CD4-positive, CD25-positive, alpha-beta regulatory T cell (primary cell): ENCODE data around the gene GSTCD. TPM values are rescaled to one million over a fixed set of nuclear protein-coding genes. Genes with fewer than 3 reads are reported as not detected.
"Not testable (repeated sequence)": the region's sequence is repeated elsewhere in the genome, so short reads cannot be mapped to it uniquely, and the experiment has no call there.

ENCODE experiments used
- ATAC-seq, 2 donors: fragments of 150-1000 bp; cut with Tn5 transposase; one replicate each; pipeline ENCODE4 v1.10.0; 2021; ENCODE audit warnings: low read depth in 2 of 2, moderate number of reproducible peaks in 2 of 2, moderate library complexity in 1 of 2
- DNase-seq, 3 donors: peaks; one replicate each; pipeline versions ENCODE4 v3.0.0 to v3.0.0-alpha.2; 2012 to 2022; ENCODE audit warnings: mixed read lengths in 1 of 3
- H3K27ac ChIP-seq: one replicate; pipeline ENCODE4 v1.7.0; 2013; ENCODE audit warnings: mild to moderate bottlenecking, low read length; ENCODE audit not compliant: insufficient read depth, poor library complexity, severe bottlenecking
- H3K27me3 ChIP-seq: one replicate; pipeline ENCODE4 v1.7.0; 2013; ENCODE audit warnings: low read length; ENCODE audit not compliant: control insufficient read depth, insufficient read depth
- H3K36me3 ChIP-seq: one replicate; pipeline ENCODE4 v1.7.0; 2013; ENCODE audit warnings: mild to moderate bottlenecking, low read length, moderate library complexity; ENCODE audit not compliant: control insufficient read depth, insufficient read depth
- H3K4me1 ChIP-seq: 2 replicates; pipeline ENCODE4 v1.7.0; 2013; ENCODE audit warnings: mild to moderate bottlenecking, low read length; ENCODE audit not compliant: insufficient read depth, control insufficient read depth, poor library complexity, severe bottlenecking
- H3K4me3 ChIP-seq: one replicate; pipeline ENCODE4 v1.7.0; 2013; ENCODE audit warnings: low read depth, mild to moderate bottlenecking, low read length, moderate library complexity
- H3K9me3 ChIP-seq, 2 experiments: 1 replicate in 1 of 2; 2 replicates in 1 of 2; pipeline ENCODE4 v1.7.0; 2013; ENCODE audit warnings: low read length in 2 of 2, mild to moderate bottlenecking in 1 of 2, moderate library complexity in 1 of 2; ENCODE audit not compliant: control insufficient read depth in 2 of 2
- H3K27ac Mint-ChIP-seq, 3 donors: one replicate each; pipeline ENCODE4 v1.8.0; 2020 to 2022; ENCODE audit warnings: mild to moderate bottlenecking in 3 of 3, mixed read lengths in 3 of 3, moderate library complexity in 2 of 3
- H3K27me3 Mint-ChIP-seq: one replicate; pipeline ENCODE4 v1.8.0; 2022; ENCODE audit warnings: mild to moderate bottlenecking, mixed read lengths
- H3K36me3 Mint-ChIP-seq: one replicate; pipeline ENCODE4 v1.8.0; 2020; ENCODE audit warnings: mixed read lengths
- H3K4me1 Mint-ChIP-seq, 4 donors: one replicate each; pipeline ENCODE4 v1.8.0; 2020 to 2022; ENCODE audit warnings: mixed read lengths in 4 of 4, mild to moderate bottlenecking in 1 of 4
- H3K4me3 Mint-ChIP-seq, 4 donors: one replicate each; pipeline ENCODE4 v1.8.0; 2020 to 2022; ENCODE audit warnings: mild to moderate bottlenecking in 4 of 4, mixed read lengths in 4 of 4, moderate library complexity in 3 of 4
- H3K9me3 Mint-ChIP-seq, 7 donors: one replicate each; pipeline ENCODE4 v1.8.0; 2020 to 2022; ENCODE audit warnings: mixed read lengths in 7 of 7, mild to moderate bottlenecking in 3 of 7, moderate library complexity in 2 of 7
- polyA plus RNA-seq, 4 donors: library from polyadenylated mRNA; unstranded; fragments of 300-500 nt; fragmentation: Illumina TruSeq; gene quantifications; one replicate each; pipeline ENCODE4 v1.2.3, GENCODE V29; 2021
- total RNA-seq: library from RNA; stranded (reverse); gene quantifications from one replicate; pipeline ENCODE4 v1.2.3, GENCODE V29; 2022

Gene GSTCD
- total and polyA plus RNA-seq, 5 donors from 2014 or later = 1.6 to 4.4 (median 2.5) TPM

DNA sequence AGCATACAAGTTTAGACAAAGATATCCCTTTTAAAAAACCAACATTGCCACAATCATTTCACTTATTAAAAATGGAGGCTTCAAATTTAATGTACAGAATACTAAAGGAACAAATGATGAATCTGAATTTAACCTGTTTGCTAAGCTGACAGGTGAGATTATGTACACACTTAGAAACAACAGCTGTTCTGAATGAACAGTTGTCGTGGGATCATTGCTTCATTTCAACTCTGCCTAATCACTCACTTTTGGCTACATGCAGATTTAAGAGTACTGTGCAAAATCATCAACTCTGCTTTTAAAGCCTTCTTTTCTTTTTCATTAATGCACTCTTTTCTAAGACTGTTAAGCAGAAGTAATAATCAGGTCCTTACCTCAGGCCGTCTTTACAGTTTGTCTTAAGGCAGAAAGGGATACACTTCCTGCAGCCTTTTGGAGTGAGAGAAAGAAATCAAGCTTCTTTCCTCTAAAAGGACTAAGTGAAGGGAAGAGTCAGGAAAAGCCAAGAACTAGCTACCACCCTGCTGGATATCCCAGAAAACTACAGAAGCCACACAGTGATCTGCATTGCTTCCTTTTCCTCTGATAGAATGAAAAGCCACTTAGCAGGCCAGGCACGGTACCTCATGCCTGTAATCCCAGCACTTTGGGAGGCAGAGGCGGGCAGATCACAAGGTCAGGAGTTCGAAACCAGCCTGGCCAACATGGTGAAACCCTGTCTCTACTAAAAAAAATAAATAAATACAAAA lies 132.0 kb downstream of the GSTCD start:
- no peak overlapping the region for H3K4me3 Mint-ChIP-seq
- H3K4me3 ChIP-seq = no peak overlapping the region
- no peak for DNase-seq
- H3K9me3 ChIP-seq = no peaks in the 10 kb centered on the region
- no peaks in the 10 kb centered on the region for H3K36me3 ChIP-seq
- H3K27ac ChIP-seq = no peak overlapping the region
- no peaks in the 10 kb centered on the region for H3K27me3 Mint-ChIP-seq
- no peaks in the 10 kb centered on the region for H3K4me1 ChIP-seq
- H3K27me3 ChIP-seq = no peaks in the 10 kb centered on the region
- H3K27ac Mint-ChIP-seq = no peak overlapping the region
- H3K4me1 Mint-ChIP-seq = no peaks in the 10 kb centered on the region
- H3K36me3 Mint-ChIP-seq = peaks cover 46% of the 10 kb centered on the region
- ATAC-seq = no peak
- H3K9me3 Mint-ChIP-seq = peaks cover 0 to 5% (median 0%) of the 10 kb centered on the region in 7 donors

DNA sequence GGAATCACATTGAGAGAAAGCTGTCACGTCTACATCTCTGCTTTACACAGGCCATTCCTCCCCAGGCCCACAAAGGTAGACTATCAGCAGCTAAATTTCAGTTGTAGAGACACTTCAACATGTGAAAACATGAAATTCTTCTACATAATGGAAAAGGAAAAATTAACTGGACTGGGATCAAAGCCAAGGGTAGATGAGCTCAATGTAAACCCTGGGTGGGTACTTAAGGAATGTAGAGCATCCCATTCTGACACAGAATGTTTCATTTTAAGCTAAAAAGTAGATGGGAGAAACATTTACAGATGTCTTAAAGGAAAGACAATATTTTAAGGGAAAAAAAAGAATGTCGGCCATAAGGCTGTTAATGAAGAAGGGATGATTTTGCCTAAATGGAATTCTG lies 135.4 kb downstream of the GSTCD start:
- no peak overlapping the region for H3K27ac ChIP-seq
- Mint-ChIP-seq H3K9me3 (peaks cover 0 to 2% (median 0%) of the 10 kb centered on the region in 7 donors), H3K27me3 (no peaks in the 10 kb centered on the region), H3K4me3 (no peak overlapping the region), H3K27ac (no peak overlapping the region), H3K36me3 (peaks cover 31% of the 10 kb centered on the region), H3K4me1 (no peaks in the 10 kb centered on the region)
- H3K36me3 ChIP-seq = no peaks in the 10 kb centered on the region
- H3K4me1 ChIP-seq = no peaks in the 10 kb centered on the region
- H3K4me3 ChIP-seq = no peak overlapping the region
- no peaks in the 10 kb centered on the region for H3K27me3 ChIP-seq
- no peaks in the 10 kb centered on the region for H3K9me3 ChIP-seq
- DNase-seq = no peak
- no peak for ATAC-seq

DNA sequence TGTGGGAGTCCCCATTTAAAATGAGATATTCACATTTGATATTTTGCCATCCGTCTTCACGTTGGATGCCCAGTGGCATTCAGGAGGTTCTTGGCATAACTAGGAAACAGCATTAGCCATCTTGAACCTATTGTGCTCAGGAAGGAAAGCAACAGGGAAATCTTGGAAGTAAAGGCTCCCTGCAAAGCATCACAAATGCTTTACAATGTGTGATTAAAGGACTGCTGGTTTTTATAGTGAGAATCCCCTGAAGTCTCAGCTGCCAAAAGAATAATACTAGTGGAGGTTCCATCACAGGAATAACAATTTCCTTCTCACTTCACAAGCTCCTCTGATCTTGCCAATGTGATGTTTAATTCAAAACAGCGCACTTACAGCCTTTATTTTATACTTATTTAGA lies 137.0 kb downstream of the GSTCD start:
- H3K4me3 Mint-ChIP-seq = no peak overlapping the region
- Histone ChIP-seq H3K27me3 (no peaks in the 10 kb centered on the region), H3K9me3 (no peaks in the 10 kb centered on the region), H3K27ac (no peak overlapping the region), H3K4me3 (no peak overlapping the region), H3K36me3 (no peaks in the 10 kb centered on the region), H3K4me1 (no peaks in the 10 kb centered on the region)
- no peaks in the 10 kb centered on the region for H3K4me1 Mint-ChIP-seq
- H3K27ac Mint-ChIP-seq = no peak overlapping the region
- ATAC-seq (no peak), DNase-seq (no peak)
- H3K9me3 Mint-ChIP-seq = peaks cover 0 to 2% (median 0%) of the 10 kb centered on the region in 7 donors
- no peaks in the 10 kb centered on the region for H3K27me3 Mint-ChIP-seq
- H3K36me3 Mint-ChIP-seq = peaks cover 19% of the 10 kb centered on the region

DNA sequence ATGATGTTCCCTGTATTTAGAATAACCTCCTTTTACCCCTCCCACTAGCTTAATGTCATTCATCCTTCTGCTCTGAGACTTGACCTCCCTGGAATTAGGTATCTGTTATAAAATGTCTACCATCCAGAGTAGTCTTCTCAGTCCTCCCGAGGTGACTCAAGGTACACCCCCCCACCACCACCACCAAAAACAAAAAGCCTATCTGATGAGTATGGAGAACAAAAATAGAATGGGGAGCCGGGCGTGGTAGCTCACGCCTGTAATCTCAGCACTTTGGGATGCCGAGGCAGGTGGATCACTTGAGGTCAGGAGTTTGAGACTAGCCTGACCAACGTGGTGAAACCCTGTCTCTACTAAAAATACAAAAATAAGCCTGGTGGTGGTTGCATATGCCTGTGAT lies 139.8 kb downstream of the GSTCD start:
- DNase-seq, H3K4me1 ChIP-seq, H3K4me3 Mint-ChIP-seq, H3K27me3 ChIP-seq, H3K9me3 ChIP-seq, ATAC-seq, H3K27ac ChIP-seq, H3K4me3 ChIP-seq, H3K27ac Mint-ChIP-seq, H3K9me3 Mint-ChIP-seq, H3K27me3 Mint-ChIP-seq, H3K36me3 ChIP-seq, H3K4me1 Mint-ChIP-seq: not testable (repeated sequence)
- H3K36me3 Mint-ChIP-seq = peaks cover 14% of the 10 kb centered on the region

DNA sequence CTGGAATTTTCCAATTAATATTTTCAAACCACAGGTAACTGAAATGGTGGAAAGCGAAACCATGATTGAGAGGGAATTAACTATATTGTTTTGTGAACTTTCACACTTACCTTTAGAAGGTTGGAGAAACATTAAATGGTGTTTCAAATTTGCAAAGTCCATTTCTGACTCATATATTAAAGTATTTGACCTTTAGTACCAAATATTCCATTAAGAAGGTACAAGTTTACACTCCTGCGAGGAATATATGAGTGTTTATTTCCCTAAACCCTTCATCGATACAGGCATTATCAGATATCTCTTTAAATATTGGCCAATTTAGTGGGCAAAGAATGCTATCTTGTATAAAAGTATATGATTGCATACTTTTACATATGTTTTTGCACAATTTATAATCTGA lies 142.6 kb downstream of the GSTCD start:
- Histone ChIP-seq H3K9me3 (peaks cover 0 to 5% of the 10 kb centered on the region in 2 experiments), H3K4me3 (no peak overlapping the region), H3K36me3 (no peaks in the 10 kb centered on the region), H3K27me3 (no peaks in the 10 kb centered on the region), H3K4me1 (no peaks in the 10 kb centered on the region), H3K27ac (no peak overlapping the region)
- peaks cover 8% of the 10 kb centered on the region for H3K36me3 Mint-ChIP-seq
- no peaks in the 10 kb centered on the region for H3K27me3 Mint-ChIP-seq
- DNase-seq (no peak), ATAC-seq (no peak)
- H3K27ac Mint-ChIP-seq = no peak overlapping the region
- no peak overlapping the region for H3K4me3 Mint-ChIP-seq
- H3K4me1 Mint-ChIP-seq = no peaks in the 10 kb centered on the region
- peaks cover 3 to 30% (median 12%) of the 10 kb centered on the region in 7 donors for H3K9me3 Mint-ChIP-seq

DNA sequence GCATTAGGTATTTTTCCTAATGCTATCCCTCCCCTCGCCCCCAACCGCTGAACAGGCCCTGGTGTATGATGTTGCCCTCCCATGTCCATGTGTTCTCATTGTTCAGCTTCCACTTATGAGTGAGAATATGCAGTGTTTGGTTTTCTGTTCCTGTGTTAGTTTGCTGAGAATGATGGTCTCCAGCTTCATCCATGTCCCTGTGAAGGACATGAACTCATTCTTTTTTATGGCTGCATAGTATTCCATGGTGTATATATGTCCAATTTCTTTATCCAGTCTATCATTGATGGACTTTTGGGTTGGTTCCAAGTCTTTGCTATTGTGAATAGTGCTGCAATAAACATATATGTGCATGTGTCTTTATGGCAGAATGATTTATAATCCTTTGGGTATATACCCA lies 143.6 kb downstream of the GSTCD start:
- not testable (repeated sequence) for H3K36me3 Mint-ChIP-seq, H3K4me3 Mint-ChIP-seq, H3K27ac Mint-ChIP-seq, ATAC-seq, H3K27me3 ChIP-seq, H3K36me3 ChIP-seq, H3K9me3 ChIP-seq, H3K27me3 Mint-ChIP-seq, H3K4me1 ChIP-seq, H3K4me3 ChIP-seq, DNase-seq, H3K27ac ChIP-seq, H3K4me1 Mint-ChIP-seq
- peaks cover 3 to 34% (median 12%) of the 10 kb centered on the region in 7 donors for H3K9me3 Mint-ChIP-seq

DNA sequence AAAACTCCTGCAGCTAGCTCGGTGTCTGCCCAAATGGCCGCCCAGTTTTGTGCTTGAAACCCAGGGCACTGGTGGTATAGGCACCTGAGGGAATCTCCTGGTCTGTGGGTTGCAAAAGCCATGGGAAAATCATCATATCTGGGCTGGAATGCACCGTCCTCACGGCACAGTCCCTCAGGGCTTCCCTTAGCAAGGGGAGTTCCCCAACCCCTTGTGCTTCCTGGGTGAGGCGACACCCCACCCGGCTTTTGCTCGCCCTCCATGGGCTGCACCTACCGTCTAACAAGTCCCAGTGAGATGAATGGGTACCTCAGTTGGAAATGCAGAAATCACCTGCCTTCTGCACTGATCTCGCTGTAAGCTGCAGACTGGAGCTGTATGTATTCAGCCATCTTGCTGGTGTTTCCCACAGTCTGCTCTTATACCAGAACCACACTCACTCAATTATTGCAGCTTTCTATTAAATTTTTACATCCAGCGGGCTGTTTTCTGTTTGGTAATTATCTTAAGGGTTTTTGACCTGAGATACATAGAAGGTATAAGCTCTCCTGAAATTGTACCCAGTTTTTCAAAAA lies 150.0 kb downstream of the GSTCD start:
- H3K4me3 Mint-ChIP-seq = no peak overlapping the region
- H3K27me3 Mint-ChIP-seq = no peaks in the 10 kb centered on the region
- peaks cover 3 to 50% (median 13%) of the 10 kb centered on the region in 7 donors for H3K9me3 Mint-ChIP-seq
- H3K4me1 Mint-ChIP-seq = peaks cover 0 to 5% (median 0%) of the 10 kb centered on the region in 4 donors
- no peak overlapping the region for H3K27ac ChIP-seq
- H3K36me3 ChIP-seq = no peaks in the 10 kb centered on the region
- H3K4me3 ChIP-seq = no peak overlapping the region
- no peaks in the 10 kb centered on the region for H3K27me3 ChIP-seq
- DNase-seq (no peak), ATAC-seq (no peak)
- no peaks in the 10 kb centered on the region for H3K4me1 ChIP-seq
- peaks cover 8% of the 10 kb centered on the region for H3K36me3 Mint-ChIP-seq
- no peak overlapping the region for H3K27ac Mint-ChIP-seq
- H3K9me3 ChIP-seq = peaks cover 1 to 9% of the 10 kb centered on the region in 2 experiments

DNA sequence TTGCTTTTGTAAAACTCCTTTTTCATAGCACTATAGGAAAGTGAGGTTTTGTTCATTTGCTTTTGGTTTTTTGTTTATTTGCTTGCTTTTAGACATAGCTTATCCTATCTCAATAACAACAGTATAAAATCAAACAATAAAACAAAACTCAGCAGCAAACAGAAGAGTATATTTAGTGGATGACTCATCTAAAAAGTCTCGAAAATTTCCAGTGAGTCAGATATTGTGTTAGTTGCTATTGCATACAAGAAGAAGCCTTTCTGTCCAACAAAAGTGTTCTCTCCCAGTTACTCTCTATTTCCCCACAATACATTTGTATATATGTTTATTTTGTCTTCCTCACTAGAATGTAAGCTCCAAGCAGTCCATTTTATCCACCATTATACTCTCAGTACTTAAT lies 150.6 kb downstream of the GSTCD start:
- H3K4me1 ChIP-seq = no peaks in the 10 kb centered on the region
- peaks cover 0 to 5% (median 0%) of the 10 kb centered on the region in 4 donors for H3K4me1 Mint-ChIP-seq
- ATAC-seq (no peak), DNase-seq (no peak)
- H3K27ac Mint-ChIP-seq = no peak overlapping the region
- H3K36me3 ChIP-seq = no peaks in the 10 kb centered on the region
- no peaks in the 10 kb centered on the region for H3K27me3 Mint-ChIP-seq
- peaks cover 3 to 49% (median 13%) of the 10 kb centered on the region in 7 donors for H3K9me3 Mint-ChIP-seq
- no peak overlapping the region for H3K4me3 ChIP-seq
- no peak overlapping the region for H3K27ac ChIP-seq
- H3K36me3 Mint-ChIP-seq = peaks cover 8% of the 10 kb centered on the region
- H3K27me3 ChIP-seq = no peaks in the 10 kb centered on the region
- H3K9me3 ChIP-seq = peaks cover 1 to 9% of the 10 kb centered on the region in 2 experiments
- H3K4me3 Mint-ChIP-seq = no peak overlapping the region
